ENCODE data around the gene CCNQ. TPM values are rescaled to one million over a fixed set of nuclear protein-coding genes. Genes with fewer than 3 reads are reported as not detected.

The CCNQ gene
- total RNA-seq, 4 donors from 2014 or later, result 26.0 to 42.6 (median 31.0) TPM

GRCh38 chrX:153643431-153644351, 44.8 kb upstream of the CCNQ start:
- ATAC-seq (ENCODE audit: low FRiP score) (no peak), DNase-seq (ENCODE audit: low spot score) (no peak)
- no peak for TF ChIP-seq CTCF (IDR thresholded peaks at IDR 0.05)

- DNase-seq (ENCODE audit: low spot score) (no peak), ATAC-seq (ENCODE audit: low FRiP score) (no peak)
- TF ChIP-seq CTCF (IDR thresholded peaks at IDR 0.05), result no peak
Observed at GRCh38 chrX:153642655-153643430, 43.9 kb upstream of the CCNQ start.

GRCh38 chrX:153642051-153642654, 43.2 kb upstream of the CCNQ start:
- ATAC-seq (ENCODE audit: low FRiP score), result no peak
- TF ChIP-seq CTCF (IDR thresholded peaks at IDR 0.05), result no peak

GRCh38 chrX:153641627-153642026, 42.7 kb upstream of the CCNQ start:
- TF ChIP-seq CTCF (IDR thresholded peaks at IDR 0.05), result no peak
- ATAC-seq (ENCODE audit: low FRiP score) (no peak), DNase-seq (ENCODE audit: low spot score) (no peak)

More at GRCh38 chrX:153642051-153642654, 43.2 kb upstream of the CCNQ start:
- DNase-seq (ENCODE audit: low spot score), result no peak

GRCh38 chrX:153640736-153641575, 42.0 kb upstream of the CCNQ start:
- TF ChIP-seq CTCF (IDR thresholded peaks at IDR 0.05), result no peak
- DNase-seq (ENCODE audit: low spot score), result no peak
- ATAC-seq (ENCODE audit: low FRiP score), result no peak

GRCh38 chrX:153640045-153640686, 41.2 kb upstream of the CCNQ start:
- ATAC-seq (ENCODE audit: low FRiP score) (no peak), DNase-seq (ENCODE audit: low spot score) (no peak)
- TF ChIP-seq CTCF (IDR thresholded peaks at IDR 0.05), result no peak

Data from omental fat pad (tissue), 4 donors.